Measurements from ENCODE around the gene OGA.
A peak's percentile ranks its signal among the peaks of the same experiment; 100 is the strongest.

The OGA gene

GRCh38 chr10:101829561-101830315 lies 11.5 kb upstream of the OGA start:
- Mint-ChIP-seq H3K4me1 (ENCODE audit: low read depth) (peaks cover 56% of the 10 kb centered on the region), H3K36me3 (ENCODE audit: low read depth) (peaks cover 33% of the 10 kb centered on the region), H3K27me3 (no peaks in the 10 kb centered on the region), H3K27ac (peak overlapping the region; percentile 86), H3K9me3 (no peaks in the 10 kb centered on the region), H3K4me3 (peak overlapping the region; percentile 75)
- intact Hi-C loops (cut with micrococcal nuclease): no loop called here

DNA sequence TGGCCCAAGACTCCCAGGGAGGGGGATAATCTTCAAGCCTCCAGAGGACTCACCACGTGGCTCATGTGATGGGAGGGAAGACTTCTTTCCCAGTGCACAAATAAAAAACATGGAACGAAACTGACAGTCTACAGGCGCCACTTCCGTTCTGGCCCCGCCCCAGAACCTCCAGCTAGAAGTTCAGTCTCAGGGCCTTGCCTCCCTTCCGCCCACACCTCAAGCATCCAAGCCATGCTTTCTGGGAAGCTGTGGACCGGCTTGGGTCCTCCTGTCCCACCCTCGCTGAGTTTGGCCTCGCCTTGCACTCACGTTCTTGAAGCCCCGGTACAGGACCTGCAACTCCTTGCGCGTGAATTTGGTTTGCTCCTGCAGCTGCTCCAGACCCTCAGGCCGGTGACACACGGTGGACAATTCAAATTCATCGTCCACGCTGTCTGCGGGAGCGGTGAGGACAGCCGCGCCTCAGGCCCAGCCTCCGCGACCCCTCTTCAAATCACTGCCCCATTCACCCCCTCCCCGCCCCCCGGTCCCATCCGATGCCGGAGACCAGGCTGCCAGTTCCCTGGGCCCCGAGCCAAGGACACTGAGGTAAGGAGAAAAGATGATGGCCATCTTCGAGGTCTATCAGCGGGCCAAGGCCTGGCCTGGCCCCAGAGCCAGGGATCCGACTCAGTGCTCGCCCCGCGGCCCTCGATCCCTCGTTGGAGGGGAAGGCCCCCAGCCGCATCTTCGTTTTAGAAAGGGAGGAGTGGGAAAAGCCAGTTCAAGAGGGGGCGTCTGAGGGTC lies 10.7 kb upstream of the OGA start:
- Mint-ChIP-seq H3K4me1 (ENCODE audit: low read depth) (peaks cover 48% of the 10 kb centered on the region), H3K36me3 (ENCODE audit: low read depth) (peaks cover 33% of the 10 kb centered on the region), H3K9me3 (no peaks in the 10 kb centered on the region), H3K4me3 (no peak overlapping the region), H3K27me3 (no peaks in the 10 kb centered on the region), H3K27ac (no peak overlapping the region)
- intact Hi-C loops (cut with micrococcal nuclease): no loop called here

DNA sequence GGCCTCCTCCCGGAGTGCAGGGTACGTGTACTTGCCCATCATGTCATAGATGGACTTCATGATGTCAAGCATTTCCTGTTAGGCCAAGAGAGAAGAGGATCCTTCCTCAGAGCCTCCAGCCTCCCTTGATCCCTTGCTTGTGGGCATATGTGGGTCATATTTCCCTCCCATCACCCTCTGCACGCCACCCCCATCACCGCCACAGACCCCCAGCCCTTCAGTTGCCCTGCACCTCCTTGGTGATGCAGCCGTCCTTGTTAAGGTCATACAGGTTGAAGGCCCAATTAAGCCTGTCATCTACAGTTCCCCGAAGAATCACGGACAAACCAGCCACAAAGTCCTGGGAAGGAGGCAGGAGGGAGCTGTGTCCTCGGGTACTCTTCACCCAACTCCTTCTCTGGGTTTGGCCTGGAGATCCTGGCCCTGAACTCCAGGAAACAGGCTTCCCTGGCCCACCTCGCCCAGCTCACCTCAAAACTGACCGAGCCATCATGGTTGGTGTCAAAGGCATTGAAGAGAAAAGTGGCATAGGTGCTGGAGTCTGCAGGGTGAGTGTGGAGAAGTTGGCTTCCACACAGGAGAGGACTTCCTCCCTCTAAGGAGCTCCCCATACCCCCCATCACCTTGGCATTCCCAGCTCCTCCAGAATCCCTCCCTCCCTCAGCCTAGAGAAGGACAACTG lies 9.8 kb upstream of the OGA start:
- Mint-ChIP-seq H3K36me3 (ENCODE audit: low read depth) (peaks cover 33% of the 10 kb centered on the region), H3K4me3 (no peak overlapping the region), H3K9me3 (no peaks in the 10 kb centered on the region), H3K27me3 (no peaks in the 10 kb centered on the region), H3K27ac (no peak overlapping the region), H3K4me1 (ENCODE audit: low read depth) (peaks cover 39% of the 10 kb centered on the region)
- intact Hi-C loops (cut with micrococcal nuclease): no loop called here

DNA sequence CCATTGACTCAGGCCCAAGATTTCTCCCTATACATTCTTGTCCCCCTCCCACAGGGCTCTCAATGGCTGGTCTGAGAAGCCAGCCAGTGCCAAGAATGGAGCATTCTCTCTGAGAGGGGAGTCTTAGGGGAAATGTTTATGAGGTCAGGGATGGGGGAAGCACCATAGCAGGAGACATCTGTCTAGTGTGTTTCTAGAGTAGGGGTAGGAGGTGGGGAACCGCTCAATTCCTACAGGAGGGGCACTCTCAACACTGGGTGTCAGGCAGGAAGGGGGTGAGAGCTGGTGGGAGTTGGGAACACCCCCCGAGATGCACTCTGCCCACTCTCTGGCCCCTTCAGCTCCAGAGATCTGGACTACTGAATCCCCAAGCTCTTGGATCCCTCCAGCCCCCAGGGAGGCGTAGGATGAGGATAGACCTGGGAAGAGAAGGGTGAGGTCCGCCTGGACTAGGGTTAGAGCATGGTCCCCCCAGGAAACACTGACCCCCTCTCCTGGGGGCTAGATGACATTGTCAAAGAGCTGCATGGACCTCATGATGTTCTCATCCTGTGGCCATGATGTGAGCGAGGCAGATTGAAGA lies 8.7 kb upstream of the OGA start:
- H3K27ac Mint-ChIP-seq: no peak overlapping the region
- intact Hi-C loops (cut with micrococcal nuclease): no loop called here
- peaks cover 31% of the 10 kb centered on the region for H3K4me1 Mint-ChIP-seq (ENCODE audit: low read depth)
- no peaks in the 10 kb centered on the region for H3K9me3 Mint-ChIP-seq
- H3K27me3 Mint-ChIP-seq: no peaks in the 10 kb centered on the region
- H3K36me3 Mint-ChIP-seq (ENCODE audit: low read depth): peaks cover 40% of the 10 kb centered on the region
- H3K4me3 Mint-ChIP-seq: no peak overlapping the region

DNA sequence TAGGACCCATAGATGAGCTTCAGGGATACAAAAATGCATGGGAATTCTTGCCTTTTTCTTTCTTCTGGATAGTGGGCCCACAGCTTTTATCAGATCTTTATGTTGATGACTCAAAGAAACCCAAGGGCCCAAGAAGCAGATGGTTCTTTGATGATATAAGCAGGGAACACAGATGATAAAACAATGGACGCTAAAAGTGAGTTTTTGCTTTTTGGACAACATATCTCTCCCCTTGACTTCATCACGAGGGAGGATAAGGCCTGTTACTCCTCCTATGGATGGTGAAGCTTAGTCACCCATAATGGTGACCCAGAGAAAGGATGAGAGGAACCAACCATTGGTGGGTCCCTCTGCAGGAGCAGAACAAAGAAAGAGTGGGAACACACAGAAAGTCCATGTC lies 6.5 kb upstream of the OGA start:
- H3K9me3 Mint-ChIP-seq: no peaks in the 10 kb centered on the region
- H3K36me3 Mint-ChIP-seq (ENCODE audit: low read depth): peaks cover 40% of the 10 kb centered on the region
- no peak overlapping the region for H3K4me3 Mint-ChIP-seq
- intact Hi-C loops (cut with micrococcal nuclease): no loop called here
- no peaks in the 10 kb centered on the region for H3K27me3 Mint-ChIP-seq
- H3K4me1 Mint-ChIP-seq (ENCODE audit: low read depth): peaks cover 9% of the 10 kb centered on the region
- no peak overlapping the region for H3K27ac Mint-ChIP-seq

GRCh38 chr10:101818872-101819633 lies 809 bp upstream of the OGA start:
- Mint-ChIP-seq H3K27me3 (no peaks in the 10 kb centered on the region), H3K9me3 (no peaks in the 10 kb centered on the region), H3K4me1 (ENCODE audit: low read depth) (peaks cover 34% of the 10 kb centered on the region), H3K36me3 (ENCODE audit: low read depth) (peaks cover 39% of the 10 kb centered on the region), H3K27ac (peak overlapping the region; percentile 99), H3K4me3 (peak overlapping the region; percentile 97)
- intact Hi-C loops (cut with micrococcal nuclease): loop anchor here (5.0 kb wide), 1 partner anchor 37 kb away; the partner anchor contains the start of gene NPM3

DNA sequence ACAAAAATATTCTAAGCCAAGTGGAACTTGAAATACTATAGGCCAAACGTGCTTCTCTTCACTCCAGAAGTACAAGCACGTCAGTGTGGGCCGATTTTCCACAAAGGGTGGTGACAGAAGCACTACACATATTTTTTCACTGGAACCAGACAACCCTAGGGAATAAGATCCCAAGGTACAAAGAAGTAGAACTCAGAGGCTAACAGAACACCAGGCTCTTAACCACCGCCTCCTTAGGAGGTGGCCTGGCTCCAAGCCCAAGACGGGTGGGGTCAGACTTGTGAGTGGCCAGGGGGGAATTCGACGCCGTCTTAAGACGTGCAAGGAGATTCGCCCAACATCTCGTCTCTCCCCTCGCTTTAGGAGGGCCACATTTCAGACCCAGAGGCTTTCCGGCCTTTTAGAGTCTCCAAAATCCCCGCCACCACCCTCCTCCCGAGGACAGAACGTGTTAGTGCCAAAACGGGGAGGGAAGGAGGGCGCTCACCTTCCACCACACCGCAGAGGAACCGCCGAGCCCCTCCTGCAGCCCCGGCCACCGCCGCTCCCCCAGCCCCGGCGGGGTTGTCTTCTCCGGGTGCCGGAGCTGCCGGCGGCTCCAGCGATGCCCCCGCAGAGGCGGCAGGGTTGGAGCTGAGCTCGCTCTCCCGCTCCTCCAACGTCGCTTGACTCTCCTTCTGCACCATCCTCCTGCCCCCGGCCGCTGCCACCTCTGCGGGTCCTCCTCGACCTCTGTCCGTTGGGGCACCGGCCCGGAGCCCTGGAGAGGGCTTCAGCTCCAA lies 716 bp downstream of the OGA start:
- Mint-ChIP-seq H3K4me1 (ENCODE audit: low read depth) (peaks cover 37% of the 10 kb centered on the region), H3K27ac (peak overlapping the region; percentile 99), H3K9me3 (no peaks in the 10 kb centered on the region), H3K27me3 (no peaks in the 10 kb centered on the region), H3K4me3 (peak overlapping the region; percentile 97), H3K36me3 (ENCODE audit: low read depth) (peaks cover 47% of the 10 kb centered on the region)
- intact Hi-C loops (cut with micrococcal nuclease): loop anchor here (2.0 to 5.0 kb wide), 2 partner anchors 19 to 35 kb away; partner anchors contain the start of gene NPM3

DNA sequence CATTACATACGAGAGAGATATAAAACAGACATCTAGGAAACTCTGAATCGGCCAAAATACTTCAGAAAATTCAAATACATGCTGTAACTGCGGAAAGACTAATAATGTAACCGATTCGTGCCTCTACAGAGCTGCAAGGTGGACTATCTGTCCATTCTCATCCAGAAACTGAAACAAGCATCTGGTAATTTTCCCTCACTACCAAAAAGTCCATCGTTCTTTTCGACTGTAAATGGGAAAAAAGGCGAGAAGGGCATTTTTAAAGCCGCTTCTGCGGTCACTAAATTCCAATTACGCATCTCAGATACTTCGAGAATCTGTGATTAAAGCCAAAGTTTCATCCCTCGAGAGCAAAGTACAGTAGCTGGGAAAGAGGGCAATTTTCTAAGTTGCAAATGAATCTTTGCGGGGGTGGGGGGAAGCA lies 1.3 kb downstream of the OGA start:
- no peaks in the 10 kb centered on the region for H3K27me3 Mint-ChIP-seq
- peak overlapping the region; percentile 97 for H3K4me3 Mint-ChIP-seq
- peaks cover 37% of the 10 kb centered on the region for H3K4me1 Mint-ChIP-seq (ENCODE audit: low read depth)
- no peaks in the 10 kb centered on the region for H3K9me3 Mint-ChIP-seq
- intact Hi-C loops (cut with micrococcal nuclease): loop anchor here (2.0 to 5.0 kb wide), 2 partner anchors 20 to 35 kb away; partner anchors contain the start of gene NPM3
- peak overlapping the region; percentile 99 for H3K27ac Mint-ChIP-seq
- peaks cover 49% of the 10 kb centered on the region for H3K36me3 Mint-ChIP-seq (ENCODE audit: low read depth)

- peaks cover 37% of the 10 kb centered on the region for H3K4me1 Mint-ChIP-seq (ENCODE audit: low read depth)
- peaks cover 53% of the 10 kb centered on the region for H3K36me3 Mint-ChIP-seq (ENCODE audit: low read depth)
- intact Hi-C loops (cut with micrococcal nuclease): loop anchor here (2.0 to 5.0 kb wide), 2 partner anchors 20 to 34 kb away; partner anchors contain the start of gene NPM3
- peak overlapping the region; percentile 99 for H3K27ac Mint-ChIP-seq
- H3K4me3 Mint-ChIP-seq: peak overlapping the region; percentile 97
- no peaks in the 10 kb centered on the region for H3K27me3 Mint-ChIP-seq
- H3K9me3 Mint-ChIP-seq: no peaks in the 10 kb centered on the region
These were observed 1.9 kb downstream of the OGA start for GRCh38 chr10:101816376-101816775.

DNA sequence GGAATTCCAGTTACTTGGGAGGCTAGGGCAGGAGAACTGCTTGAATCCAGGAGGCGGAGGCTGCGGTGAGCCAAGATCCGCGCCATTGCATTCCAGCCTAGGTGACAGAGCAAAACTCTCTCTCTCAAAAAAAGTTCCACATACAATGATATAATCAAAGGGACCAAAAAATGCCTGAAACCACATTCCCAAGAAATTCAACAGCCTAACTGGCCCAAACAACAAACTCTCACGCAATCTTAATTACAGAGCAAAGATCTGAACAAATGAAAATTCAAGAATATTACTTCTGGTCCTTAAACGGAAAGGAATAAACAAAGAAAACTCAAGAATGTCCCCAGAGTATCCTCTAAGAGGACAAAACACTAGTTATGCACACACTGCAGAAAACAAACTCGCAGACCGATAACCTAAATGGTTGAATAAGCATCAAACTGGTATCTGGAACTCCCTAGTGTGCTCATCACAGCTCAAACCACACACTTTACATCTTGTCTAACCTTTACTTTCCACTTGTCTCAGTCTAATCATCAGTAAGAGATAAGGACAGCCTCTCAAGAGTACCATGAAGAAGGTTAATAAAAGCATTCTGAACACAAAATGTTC lies 3.7 kb downstream of the OGA start:
- H3K27ac Mint-ChIP-seq: no peak overlapping the region
- intact Hi-C loops (cut with micrococcal nuclease): loop anchor here (5.0 kb wide), 1 partner anchor 32 kb away; the partner anchor contains the start of gene NPM3
- no peaks in the 10 kb centered on the region for H3K27me3 Mint-ChIP-seq
- H3K9me3 Mint-ChIP-seq: no peaks in the 10 kb centered on the region
- peaks cover 71% of the 10 kb centered on the region for H3K36me3 Mint-ChIP-seq (ENCODE audit: low read depth)
- H3K4me1 Mint-ChIP-seq (ENCODE audit: low read depth): peaks cover 37% of the 10 kb centered on the region
- peak overlapping the region; percentile 31 for H3K4me3 Mint-ChIP-seq

GRCh38 chr10:101812606-101813005 lies 5.6 kb downstream of the OGA start:
- intact Hi-C loops (cut with micrococcal nuclease): no loop called here
- Mint-ChIP-seq H3K9me3 (no peaks in the 10 kb centered on the region), H3K27ac (no peak overlapping the region), H3K36me3 (ENCODE audit: low read depth) (peaks cover 76% of the 10 kb centered on the region), H3K4me1 (ENCODE audit: low read depth) (peaks cover 28% of the 10 kb centered on the region), H3K4me3 (no peak overlapping the region), H3K27me3 (no peaks in the 10 kb centered on the region)

DNA sequence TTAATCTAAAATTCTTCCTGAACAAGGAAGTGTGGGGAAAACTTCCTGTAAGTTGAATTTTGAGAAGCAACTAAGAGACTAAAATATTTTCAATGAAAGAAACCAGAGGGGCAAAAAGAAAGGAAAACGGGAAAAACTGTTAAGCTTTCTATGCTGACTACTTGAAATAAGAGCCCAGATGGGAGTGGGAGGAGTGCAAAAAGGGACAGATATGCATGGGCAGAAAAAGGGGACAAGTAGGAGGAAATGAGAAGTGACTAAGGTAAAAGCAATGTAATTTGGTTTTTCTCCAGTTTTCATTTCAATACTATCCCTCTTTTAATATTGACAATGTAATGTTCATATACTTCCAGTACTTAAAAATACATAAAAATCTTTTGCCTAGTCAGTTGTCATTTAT lies 11.1 kb downstream of the OGA start:
- H3K36me3 Mint-ChIP-seq (ENCODE audit: low read depth): peaks cover 90% of the 10 kb centered on the region
- no peaks in the 10 kb centered on the region for H3K27me3 Mint-ChIP-seq
- no peak overlapping the region for H3K4me3 Mint-ChIP-seq
- intact Hi-C loops (cut with micrococcal nuclease): no loop called here
- H3K27ac Mint-ChIP-seq: no peak overlapping the region
- H3K4me1 Mint-ChIP-seq (ENCODE audit: low read depth): peaks cover 7% of the 10 kb centered on the region
- no peaks in the 10 kb centered on the region for H3K9me3 Mint-ChIP-seq
